Activated CD4-positive, alpha-beta T cell treated with anti-CD3 and anti-CD28 coated beads, Interleukin-2, amount 10 ng/mL, durations not matched to agents 7 days and 5 days (primary cell): ENCODE data around the gene ZFPM1. TPM values are rescaled to one million over a fixed set of nuclear protein-coding genes. Genes with fewer than 3 reads are reported as not detected.

Source experiments
- CTCF ChIA-PET: fragments of 350-600 bp; sonication (Branson Sonifier 250); formaldehyde crosslinking; loops from one replicate; lab custom pipeline; 2021; ENCODE audit warnings: antibody characterized with exemption; lab: Charles Lee
- POLR2A ChIA-PET: fragments of 350-600 bp; sonication (Branson Sonifier 250); formaldehyde crosslinking; loops from one replicate; lab custom pipeline; 2021; ENCODE audit warnings: antibody characterized with exemption; lab: Charles Lee
- DNase-seq: peaks from one replicate; pipeline ENCODE4 v3.0.0-alpha.2; 2020
- H3K27ac Mint-ChIP-seq: one replicate; pipeline ENCODE4 v1.8.0; 2021; ENCODE audit warnings: mild to moderate bottlenecking, moderate library complexity, mixed read lengths
- H3K27me3 Mint-ChIP-seq: one replicate; pipeline ENCODE4 v1.8.0; 2021; ENCODE audit warnings: mixed read lengths
- H3K36me3 Mint-ChIP-seq: one replicate; pipeline ENCODE4 v1.8.0; 2021; ENCODE audit warnings: low read depth, mixed read lengths
- H3K4me1 Mint-ChIP-seq: one replicate; pipeline ENCODE4 v1.8.0; 2021; ENCODE audit warnings: mixed read lengths
- H3K4me3 Mint-ChIP-seq: one replicate; pipeline ENCODE4 v1.8.0; 2021; ENCODE audit warnings: mild to moderate bottlenecking, moderate library complexity, mixed read lengths
- H3K9me3 Mint-ChIP-seq: one replicate; pipeline ENCODE4 v1.8.0; 2021; ENCODE audit warnings: mixed read lengths
- total RNA-seq, 2 experiments: library from RNA; stranded (reverse); gene quantifications; one replicate each; pipeline ENCODE4 v1.2.3, GENCODE V29; 2021

The ZFPM1 gene
- total RNA-seq, 2 experiments from 2014 or later, result 12.7 to 13.8 TPM

GRCh38 chr16:88519240-88519639 lies 66.2 kb downstream of the ZFPM1 start:
- no peaks in the 10 kb centered on the region for H3K9me3 Mint-ChIP-seq
- H3K36me3 Mint-ChIP-seq, result no peaks in the 10 kb centered on the region
- ChIA-PET POLR2A (no interaction called here), CTCF (no interaction called here)
- no peak overlapping the region for H3K27ac Mint-ChIP-seq
- no peak for DNase-seq
- no peaks in the 10 kb centered on the region for H3K4me1 Mint-ChIP-seq
- H3K4me3 Mint-ChIP-seq, result no peak overlapping the region
- no peaks in the 10 kb centered on the region for H3K27me3 Mint-ChIP-seq

GRCh38 chr16:88519938-88520653 lies 67.0 kb downstream of the ZFPM1 start:
- no peaks in the 10 kb centered on the region for H3K27me3 Mint-ChIP-seq
- no peaks in the 10 kb centered on the region for H3K4me1 Mint-ChIP-seq
- no peaks in the 10 kb centered on the region for H3K36me3 Mint-ChIP-seq
- no peak for DNase-seq
- no peaks in the 10 kb centered on the region for H3K9me3 Mint-ChIP-seq
- POLR2A ChIA-PET, result no interaction called here
- H3K4me3 Mint-ChIP-seq, result no peak overlapping the region
- no peak overlapping the region for H3K27ac Mint-ChIP-seq
- CTCF ChIA-PET, result no interaction called here

- DNase-seq, result no peak
- Mint-ChIP-seq H3K36me3 (no peaks in the 10 kb centered on the region), H3K27ac (no peak overlapping the region), H3K27me3 (no peaks in the 10 kb centered on the region), H3K9me3 (no peaks in the 10 kb centered on the region), H3K4me1 (peaks cover 3% of the 10 kb centered on the region), H3K4me3 (no peak overlapping the region)
- POLR2A ChIA-PET, result no interaction called here
- CTCF ChIA-PET, result no interaction called here
Observed at GRCh38 chr16:88521674-88522073, 68.6 kb downstream of the ZFPM1 start.

- H3K4me3 Mint-ChIP-seq, result no peak overlapping the region
Observed at GRCh38 chr16:88522276-88522949, 69.3 kb downstream of the ZFPM1 start.

GRCh38 chr16:88523309-88524161 lies 70.5 kb downstream of the ZFPM1 start:
- ChIA-PET POLR2A (no interaction called here), CTCF (no interaction called here)
- Mint-ChIP-seq H3K27me3 (no peaks in the 10 kb centered on the region), H3K4me3 (no peak overlapping the region), H3K36me3 (no peaks in the 10 kb centered on the region), H3K4me1 (peaks cover 3% of the 10 kb centered on the region), H3K27ac (no peak overlapping the region), H3K9me3 (no peaks in the 10 kb centered on the region)
- DNase-seq, result no peak

More at GRCh38 chr16:88522276-88522949, 69.3 kb downstream of the ZFPM1 start:
- POLR2A ChIA-PET, result no interaction called here
- no peaks in the 10 kb centered on the region for H3K36me3 Mint-ChIP-seq
- H3K27ac Mint-ChIP-seq, result no peak overlapping the region
- DNase-seq, result no peak
- no peaks in the 10 kb centered on the region for H3K27me3 Mint-ChIP-seq
- no peaks in the 10 kb centered on the region for H3K9me3 Mint-ChIP-seq
- peaks cover 3% of the 10 kb centered on the region for H3K4me1 Mint-ChIP-seq
- CTCF ChIA-PET, result no interaction called here

GRCh38 chr16:88524274-88524972 lies 71.3 kb downstream of the ZFPM1 start:
- H3K27ac Mint-ChIP-seq, result no peak overlapping the region
- no peaks in the 10 kb centered on the region for H3K27me3 Mint-ChIP-seq
- peaks cover 3% of the 10 kb centered on the region for H3K4me1 Mint-ChIP-seq
- ChIA-PET POLR2A (no interaction called here), CTCF (no interaction called here)
- H3K4me3 Mint-ChIP-seq, result no peak overlapping the region
- no peak for DNase-seq
- H3K9me3 Mint-ChIP-seq, result no peaks in the 10 kb centered on the region
- H3K36me3 Mint-ChIP-seq, result no peaks in the 10 kb centered on the region

- CTCF ChIA-PET, result no interaction called here
- POLR2A ChIA-PET, result no interaction called here
- no peaks in the 10 kb centered on the region for H3K27me3 Mint-ChIP-seq
- H3K4me3 Mint-ChIP-seq, result no peak overlapping the region
- H3K9me3 Mint-ChIP-seq, result no peaks in the 10 kb centered on the region
- no peak for DNase-seq
- H3K27ac Mint-ChIP-seq, result peak overlapping the region; percentile 73
- H3K36me3 Mint-ChIP-seq, result no peaks in the 10 kb centered on the region
- peaks cover 3% of the 10 kb centered on the region for H3K4me1 Mint-ChIP-seq
Observed at GRCh38 chr16:88524973-88525662, 72.0 kb downstream of the ZFPM1 start.

GRCh38 chr16:88525663-88525990 lies 72.5 kb downstream of the ZFPM1 start:
- H3K9me3 Mint-ChIP-seq, result no peaks in the 10 kb centered on the region
- H3K4me1 Mint-ChIP-seq, result peaks cover 3% of the 10 kb centered on the region
- no peak overlapping the region for H3K27ac Mint-ChIP-seq
- no peak overlapping the region for H3K4me3 Mint-ChIP-seq
- ChIA-PET CTCF (no interaction called here), POLR2A (no interaction called here)
- no peaks in the 10 kb centered on the region for H3K27me3 Mint-ChIP-seq
- H3K36me3 Mint-ChIP-seq, result no peaks in the 10 kb centered on the region
- no peak for DNase-seq

- Mint-ChIP-seq H3K27ac (no peak overlapping the region), H3K36me3 (no peaks in the 10 kb centered on the region), H3K27me3 (no peaks in the 10 kb centered on the region), H3K9me3 (no peaks in the 10 kb centered on the region), H3K4me3 (no peak overlapping the region), H3K4me1 (peaks cover 3% of the 10 kb centered on the region)
- DNase-seq, result no peak
- CTCF ChIA-PET, result no interaction called here
- POLR2A ChIA-PET, result no interaction called here
Observed at GRCh38 chr16:88526008-88526905, 73.2 kb downstream of the ZFPM1 start.

- DNase-seq, result no peak
Observed at GRCh38 chr16:88526906-88527185, 73.8 kb downstream of the ZFPM1 start.

GRCh38 chr16:88527186-88527936 lies 74.3 kb downstream of the ZFPM1 start:
- DNase-seq, result peak; percentile 59
- ChIA-PET POLR2A (no interaction called here), CTCF (no interaction called here)
- H3K27me3 Mint-ChIP-seq, result no peaks in the 10 kb centered on the region
- H3K27ac Mint-ChIP-seq, result no peak overlapping the region
- H3K4me1 Mint-ChIP-seq, result peaks cover 3% of the 10 kb centered on the region
- no peak overlapping the region for H3K4me3 Mint-ChIP-seq
- H3K36me3 Mint-ChIP-seq, result no peaks in the 10 kb centered on the region
- H3K9me3 Mint-ChIP-seq, result no peaks in the 10 kb centered on the region

More at GRCh38 chr16:88526906-88527185, 73.8 kb downstream of the ZFPM1 start:
- ChIA-PET POLR2A (no interaction called here), CTCF (no interaction called here)
- Mint-ChIP-seq H3K27ac (no peak overlapping the region), H3K4me1 (peaks cover 3% of the 10 kb centered on the region), H3K9me3 (no peaks in the 10 kb centered on the region), H3K4me3 (no peak overlapping the region), H3K27me3 (no peaks in the 10 kb centered on the region), H3K36me3 (no peaks in the 10 kb centered on the region)
